DMS153 treated with DMSO at 0.1 percent for 48 hours (cell line): ENCODE measurements around the gene MLLT1.

ENCODE experiments used
- DNase-seq: peaks from one replicate; lab custom pipeline; 2025; ENCODE audit not compliant: unreplicated experiment; lab: John Stamatoyannopoulos, UW

Gene MLLT1

DNA sequence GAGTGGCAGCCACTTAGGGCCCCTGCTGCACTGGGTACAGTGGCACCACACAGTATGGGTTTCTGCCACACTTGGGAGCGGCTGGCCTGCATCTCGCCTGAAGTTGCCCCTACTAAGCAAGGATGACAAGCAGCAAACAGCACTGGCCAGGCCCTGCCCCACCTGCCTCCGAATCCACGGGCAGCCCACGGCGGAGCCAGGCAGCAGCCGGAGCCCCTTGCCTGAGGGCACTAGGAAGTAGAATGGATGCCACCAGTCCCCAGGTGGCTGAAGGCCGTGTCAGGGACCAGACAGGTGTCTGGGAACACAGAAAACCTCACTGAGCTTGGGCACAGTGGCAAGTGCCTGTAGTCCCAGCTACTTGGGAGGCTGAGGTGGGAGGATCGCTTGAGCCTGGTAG lies 19.4 kb downstream of the MLLT1 start:
- DNase-seq: no peak

DNA sequence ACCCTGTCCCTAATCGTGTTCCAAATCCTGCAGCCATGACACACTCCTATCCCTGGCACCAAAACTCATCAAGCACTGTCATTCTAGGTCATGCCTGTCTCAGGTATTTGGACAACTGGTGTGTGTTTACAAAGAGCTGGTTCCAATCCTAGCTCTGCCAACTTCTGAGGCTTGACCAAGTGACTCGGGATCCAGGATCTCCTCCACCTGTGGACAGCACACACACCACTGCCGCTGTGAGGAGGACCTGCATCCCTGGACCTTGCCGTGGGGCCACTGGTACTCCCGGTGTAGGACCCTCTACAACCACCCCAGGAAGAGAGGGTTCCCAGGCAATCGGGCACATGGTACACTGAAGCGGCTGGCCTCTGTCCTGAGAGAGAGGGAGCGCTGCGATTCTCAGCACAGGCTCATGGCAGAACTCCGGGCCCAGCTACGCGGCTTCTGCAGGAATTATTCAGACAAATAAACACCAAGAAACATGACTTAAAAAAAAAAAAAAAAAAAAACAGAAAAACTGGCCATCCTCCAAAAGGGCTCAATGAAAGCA lies 20.4 kb downstream of the MLLT1 start:
- DNase-seq: no peak

DNA sequence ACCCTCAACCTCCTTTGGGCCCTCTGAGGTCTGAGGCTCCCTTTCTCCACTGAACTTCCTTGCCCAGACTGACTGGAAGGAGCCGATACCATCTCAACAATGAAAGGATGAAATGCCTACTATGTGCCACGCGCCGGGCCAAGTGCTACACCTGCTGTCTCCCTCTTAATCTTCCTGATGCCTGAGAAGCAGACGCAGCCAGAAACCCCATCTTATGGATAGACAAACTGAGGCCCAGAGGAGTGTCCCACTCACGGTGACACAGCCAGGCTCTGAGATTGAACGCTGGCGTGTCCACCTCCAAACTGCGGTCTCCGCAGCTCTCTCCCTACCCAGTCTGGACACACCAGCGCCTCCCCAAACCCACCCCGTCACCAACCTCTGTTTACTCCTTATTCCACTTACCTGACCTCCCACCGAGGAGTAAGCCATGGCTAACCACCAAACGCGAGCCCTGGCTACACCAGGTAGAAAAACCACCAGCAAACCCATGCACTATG lies 20.9 kb downstream of the MLLT1 start:
- no peak for DNase-seq

DNA sequence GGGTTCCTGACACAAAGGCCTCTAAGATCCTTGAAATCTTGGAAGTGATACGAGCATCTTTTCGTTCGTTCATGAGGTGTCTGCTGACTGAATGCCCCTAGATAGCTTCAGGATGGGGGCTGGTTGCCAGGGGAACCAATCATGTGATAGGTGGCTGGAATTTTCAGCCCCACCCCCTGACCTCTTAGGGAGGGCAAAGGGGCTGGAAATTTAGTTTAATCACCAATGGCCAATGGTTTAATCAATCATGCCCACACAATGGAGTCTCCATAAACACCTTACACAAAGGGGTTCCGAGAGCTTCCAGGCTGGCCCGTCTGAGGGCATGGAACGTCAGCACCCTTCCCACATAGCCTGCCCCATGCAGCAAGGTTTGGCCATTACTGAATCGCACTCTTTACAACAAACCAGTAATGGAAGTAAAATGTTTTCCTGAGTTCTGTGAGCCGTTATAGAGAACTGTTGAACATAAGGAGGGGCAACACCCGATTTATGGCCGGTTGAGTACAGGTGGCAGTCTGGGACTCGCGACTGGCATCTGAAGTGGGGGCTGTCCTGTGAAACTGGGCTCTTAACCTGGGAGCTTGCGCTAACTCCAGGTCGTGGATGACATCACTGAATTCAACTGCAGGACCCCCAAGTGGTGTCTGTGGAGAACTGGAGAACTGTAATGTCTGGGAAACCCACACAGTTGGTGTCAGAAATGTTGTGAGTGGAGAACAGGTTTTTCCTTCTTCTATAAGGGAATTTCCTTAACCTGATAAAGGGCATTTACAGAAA lies 25.6 kb downstream of the MLLT1 start:
- no peak for DNase-seq

DNA sequence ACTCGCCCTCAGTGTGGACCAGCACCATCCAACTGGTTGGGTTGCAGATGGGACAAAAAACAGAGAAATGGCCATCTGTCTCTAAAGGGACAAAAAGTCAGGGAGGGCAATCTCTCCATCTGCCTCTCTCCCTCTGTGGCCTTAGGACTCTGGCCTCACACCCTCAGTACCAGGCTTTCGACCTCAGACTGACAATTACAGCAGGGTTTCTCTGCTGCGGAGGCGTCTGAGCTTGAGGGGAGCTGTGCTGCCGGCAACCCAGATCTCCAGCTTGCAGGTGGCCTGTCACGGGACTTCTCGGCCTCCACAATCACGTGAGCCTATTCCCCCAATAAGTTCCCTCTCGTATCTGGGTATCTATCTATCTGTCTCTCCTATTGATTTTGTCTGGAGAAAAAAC lies 27.7 kb downstream of the MLLT1 start:
- no peak for DNase-seq

DNA sequence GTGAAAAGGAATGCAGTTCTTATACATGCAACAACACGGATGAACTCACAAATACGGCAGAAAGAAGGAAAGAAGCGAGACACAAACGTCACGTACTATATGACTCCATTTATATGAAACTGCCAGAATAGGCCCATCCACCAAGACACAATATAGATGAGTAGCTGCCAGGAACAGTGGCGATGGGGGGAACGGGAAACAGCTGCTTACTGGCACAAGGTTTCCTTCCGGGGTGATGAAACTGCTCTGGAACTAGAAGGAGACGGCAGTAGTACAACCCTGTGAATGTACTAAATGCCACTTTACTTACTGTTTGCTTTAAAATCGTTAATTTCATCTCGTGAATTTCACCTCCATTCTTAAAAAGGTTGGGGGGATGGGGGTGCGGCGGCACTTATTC lies 28.9 kb downstream of the MLLT1 start:
- DNase-seq: no peak

DNA sequence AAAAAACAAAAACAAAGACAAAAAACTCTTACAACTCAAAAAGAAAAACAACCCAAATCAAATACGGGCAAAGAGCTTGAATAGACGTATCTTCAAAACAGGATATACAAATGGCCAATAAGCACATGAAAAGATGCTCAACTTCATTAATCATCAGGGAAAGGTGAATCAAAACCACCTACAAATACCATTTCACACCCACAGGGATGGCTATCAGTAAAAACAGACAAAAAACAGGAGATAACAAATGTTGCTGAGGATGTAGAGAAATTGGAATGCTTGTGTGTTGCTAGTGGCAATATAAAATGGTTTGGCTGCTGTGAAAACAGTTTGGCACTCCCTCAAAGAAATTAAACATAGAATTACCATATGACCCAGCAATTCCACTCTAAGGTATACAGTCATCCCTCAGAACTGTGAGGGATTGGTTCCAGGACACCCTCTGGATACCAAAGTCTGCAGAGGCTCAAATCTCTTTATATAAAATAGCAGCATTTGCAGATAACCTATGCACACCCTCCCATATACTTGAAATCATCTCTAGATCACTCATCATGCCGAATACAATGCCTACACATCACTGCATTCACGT lies 29.7 kb downstream of the MLLT1 start:
- no peak for DNase-seq

DNA sequence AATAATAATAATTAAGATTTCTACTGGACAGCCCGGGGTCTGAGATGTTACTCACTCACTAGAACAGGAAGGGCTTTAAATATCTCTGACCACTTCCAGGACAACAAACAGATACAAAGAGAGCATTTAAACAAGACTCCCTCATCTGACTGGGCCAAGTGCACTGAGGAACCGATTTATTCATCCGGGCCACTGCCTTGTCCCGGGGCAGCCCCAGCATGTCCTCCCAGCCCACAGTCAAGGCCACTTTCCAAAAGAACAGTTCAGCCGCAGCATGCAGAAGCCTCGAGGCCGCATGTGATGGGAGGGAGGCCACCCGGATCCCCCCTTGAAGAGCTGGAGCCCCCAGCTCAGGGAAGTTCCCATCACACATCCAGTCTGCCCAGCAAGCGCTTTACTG lies 30.5 kb downstream of the MLLT1 start:
- DNase-seq: no peak

DNA sequence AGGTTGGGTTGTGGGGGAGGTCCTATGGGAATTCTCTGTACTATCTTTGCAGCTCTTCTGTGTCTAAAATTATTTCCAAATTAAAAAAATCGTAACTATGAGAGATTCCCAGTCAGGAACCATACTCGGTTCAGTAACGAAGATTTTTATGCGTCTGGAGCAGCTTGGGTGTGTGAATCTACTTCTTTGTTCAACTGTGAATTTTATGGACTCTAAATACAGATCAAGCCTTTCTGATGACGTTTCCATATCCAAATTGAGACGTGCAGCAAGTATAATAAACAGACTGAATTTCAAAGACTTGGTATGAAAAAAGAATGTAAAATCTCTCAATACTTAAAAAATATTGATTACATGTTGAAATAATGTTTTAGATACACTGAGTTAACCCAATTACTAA lies 30.9 kb downstream of the MLLT1 start:
- DNase-seq: no peak

DNA sequence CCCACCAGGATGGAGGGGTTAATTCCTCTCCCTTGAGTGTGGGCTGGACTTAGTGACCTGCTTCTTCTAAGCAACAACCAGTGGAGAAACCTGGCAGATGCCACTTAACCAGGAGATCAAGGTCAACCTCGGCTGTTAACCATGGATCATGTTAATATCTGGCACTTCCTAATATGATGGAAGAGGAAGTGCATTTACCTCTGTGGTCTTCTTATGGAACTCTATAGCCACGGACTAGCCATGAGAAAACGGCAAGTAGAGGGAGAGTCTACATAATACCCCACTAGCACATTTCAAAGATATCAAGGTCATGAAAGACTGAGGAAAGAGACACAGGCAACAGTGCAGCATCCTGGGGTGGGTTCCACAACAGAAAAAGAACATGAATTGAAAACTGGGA lies 31.4 kb downstream of the MLLT1 start:
- DNase-seq: no peak

DNA sequence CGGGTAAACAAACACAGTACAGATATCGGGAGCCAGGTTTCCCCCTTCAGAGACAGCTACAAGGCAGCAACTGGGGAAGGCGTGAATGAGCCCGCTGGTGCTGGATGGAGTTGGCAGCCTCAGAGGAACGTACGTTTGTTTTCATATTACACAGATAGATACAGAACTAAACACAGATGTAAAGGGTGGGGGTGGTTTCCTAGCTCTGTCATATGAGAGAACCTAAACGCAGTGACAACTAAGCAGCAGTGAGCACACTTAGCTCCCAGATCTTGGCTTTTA lies 32.8 kb downstream of the MLLT1 start:
- DNase-seq: no peak

DNA sequence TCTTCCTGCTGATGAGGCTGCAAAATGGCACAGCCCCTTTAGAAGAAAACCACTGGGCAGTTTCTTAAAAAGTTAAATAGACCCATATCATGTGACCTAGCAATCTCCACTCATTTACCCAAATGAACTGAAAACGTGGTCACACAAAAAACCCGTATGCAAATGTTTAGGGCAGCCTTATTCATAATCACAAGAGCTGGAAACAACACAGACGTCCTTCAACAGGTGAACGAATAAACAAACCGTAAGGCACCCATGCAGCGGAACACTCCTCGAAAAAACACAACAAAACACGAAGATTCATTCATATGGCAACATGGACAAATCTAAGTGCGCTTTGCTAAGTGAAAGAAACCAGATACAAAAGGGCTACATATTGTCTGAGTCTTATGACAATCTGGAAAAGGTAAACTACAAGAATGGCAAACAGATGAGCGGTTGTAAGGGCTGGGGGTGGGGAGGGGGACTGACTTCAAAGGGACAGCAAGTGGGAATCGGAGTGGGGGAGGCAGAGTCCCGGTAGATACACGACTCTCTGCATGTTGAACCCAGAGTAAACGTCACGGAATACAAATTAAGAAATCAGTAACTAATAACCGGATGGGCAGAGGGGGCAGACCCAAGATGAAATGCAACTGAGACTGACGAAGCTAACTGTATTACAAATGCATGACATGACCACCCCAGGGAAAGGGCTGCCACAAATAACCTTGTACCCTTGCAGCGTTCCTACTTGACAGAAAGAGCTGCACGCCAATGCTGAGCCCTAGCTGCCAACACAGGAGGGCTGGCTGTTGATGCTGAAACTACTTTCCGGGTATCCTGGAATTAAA lies 33.4 kb downstream of the MLLT1 start:
- DNase-seq: no peak

DNA sequence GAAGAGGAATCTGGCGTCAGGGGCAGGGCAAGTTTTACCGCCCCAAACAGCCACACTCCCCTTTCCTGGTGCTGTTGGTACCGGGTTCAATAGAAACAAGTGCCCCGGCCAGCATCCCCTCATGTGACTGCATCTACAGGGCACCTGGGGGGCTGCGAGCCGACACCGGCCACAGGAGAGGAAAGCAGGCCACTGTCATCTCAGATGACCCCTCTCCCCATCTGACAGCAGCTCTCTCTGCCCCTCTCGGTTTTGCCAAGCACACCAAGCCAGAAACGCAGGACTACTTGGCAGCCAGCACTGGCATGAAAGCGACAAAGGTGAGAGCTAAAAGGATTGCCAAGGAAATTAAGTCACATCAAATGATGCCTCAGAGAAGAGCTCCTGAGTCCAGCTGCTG lies 37.1 kb downstream of the MLLT1 start:
- DNase-seq: no peak

DNA sequence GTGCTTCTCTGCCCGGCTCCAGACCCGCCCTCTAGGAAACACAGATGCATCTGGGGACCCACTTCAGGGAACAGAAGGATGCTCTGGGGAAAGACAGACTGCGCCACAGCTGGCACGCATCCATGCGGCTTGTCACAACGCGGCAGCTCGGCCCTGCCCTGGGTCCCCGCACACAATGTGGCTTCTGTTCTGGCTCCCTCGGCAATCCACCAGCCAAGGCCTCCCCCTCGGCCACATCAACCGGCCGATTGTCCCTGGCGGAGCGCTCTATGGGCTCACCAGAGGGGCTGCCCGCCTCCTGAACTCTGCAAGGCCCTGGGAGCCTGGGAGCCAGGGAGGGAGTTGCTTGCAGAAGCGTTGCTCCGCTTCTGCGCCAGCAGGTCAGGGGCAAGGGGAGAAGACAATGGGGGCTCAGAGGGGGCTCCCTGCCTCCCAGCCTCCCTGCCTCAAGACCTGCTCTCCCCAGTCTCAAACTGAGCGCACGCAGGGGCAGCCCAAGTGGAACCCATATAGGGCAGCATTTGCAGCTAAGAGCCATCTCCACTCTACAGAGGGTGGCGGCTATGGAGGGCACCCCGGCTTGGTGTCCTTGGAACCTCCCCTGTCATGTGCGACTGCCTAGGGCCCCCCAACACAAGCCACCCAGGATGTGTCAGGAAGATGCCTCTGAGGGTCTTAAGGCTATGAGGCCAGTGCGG lies 37.9 kb downstream of the MLLT1 start:
- no peak for DNase-seq

DNA sequence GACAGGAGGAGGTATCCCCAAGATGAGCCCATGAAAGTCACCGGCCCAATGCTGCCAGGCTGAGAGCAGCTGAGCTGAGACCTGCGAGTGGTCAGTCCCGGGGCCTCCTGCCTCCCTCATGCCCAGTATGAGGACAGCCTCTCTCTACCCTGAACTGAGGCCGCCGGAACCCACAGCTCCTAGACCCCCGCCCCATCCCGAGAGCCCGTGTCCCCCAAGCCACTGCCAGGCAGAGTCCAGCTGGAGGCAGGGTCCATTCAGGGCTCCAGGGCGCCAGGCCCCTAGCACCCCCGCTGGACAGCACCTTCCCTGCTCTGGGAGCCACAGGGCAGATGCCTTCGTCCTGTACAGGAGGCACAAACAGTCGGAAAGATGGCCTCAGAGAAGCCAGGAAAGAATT lies 38.7 kb downstream of the MLLT1 start:
- no peak for DNase-seq

DNA sequence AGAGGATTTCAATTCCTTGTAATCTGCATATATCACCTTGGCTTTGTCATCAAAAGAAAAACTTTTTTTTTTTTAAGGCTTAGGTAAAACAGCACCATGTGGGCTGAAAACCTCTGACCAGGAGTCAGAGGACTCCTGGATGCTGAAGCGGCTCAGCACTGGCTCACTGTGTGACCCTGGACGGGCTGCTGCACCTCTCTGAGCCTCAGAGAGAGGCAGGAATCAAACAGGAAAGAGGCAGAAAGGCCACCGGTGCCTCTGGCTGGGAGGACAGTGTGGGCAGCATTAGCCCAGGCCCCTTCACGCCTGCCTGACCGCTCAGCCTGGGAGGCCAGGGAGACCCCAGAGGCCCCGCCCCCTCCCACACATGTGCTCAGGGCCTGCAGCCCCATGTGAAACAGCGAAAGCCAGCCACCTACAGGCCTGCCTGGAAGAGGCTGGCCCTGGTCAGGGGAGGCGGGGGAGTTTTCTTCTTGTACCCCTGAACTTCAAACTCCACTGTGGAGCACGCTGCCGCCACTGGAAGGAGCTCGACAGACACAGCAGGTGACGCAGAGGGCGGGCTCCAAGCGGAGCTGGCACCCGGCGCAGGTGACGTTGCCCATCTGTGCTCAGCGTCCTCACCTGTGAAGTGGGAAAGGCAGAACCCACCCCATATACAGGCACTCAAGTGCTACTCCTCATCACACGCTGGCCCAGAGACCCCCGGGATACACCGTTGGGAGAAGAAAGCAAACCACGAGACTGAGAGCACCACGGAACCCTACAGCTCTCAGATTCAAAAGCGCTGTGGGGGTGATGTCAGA lies 39.7 kb downstream of the MLLT1 start:
- DNase-seq: no peak

DNA sequence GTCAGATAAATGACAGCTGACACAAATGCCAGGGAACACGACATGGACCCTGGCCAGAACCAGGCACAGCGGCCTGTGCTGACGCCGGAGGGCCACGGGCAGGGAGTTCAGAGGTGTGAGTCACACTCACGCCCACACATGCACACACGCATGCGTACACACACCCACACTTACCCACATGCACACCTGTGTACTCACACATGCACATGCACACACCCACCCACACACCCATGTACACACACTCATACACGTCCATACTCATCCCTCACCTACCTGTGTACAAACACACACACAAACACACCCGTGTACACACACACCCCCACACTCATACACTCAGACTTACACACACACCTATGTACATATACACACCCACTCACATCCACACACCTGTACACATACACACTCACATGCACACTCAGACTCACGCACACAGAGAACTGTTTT lies 40.4 kb downstream of the MLLT1 start:
- no peak for DNase-seq

DNA sequence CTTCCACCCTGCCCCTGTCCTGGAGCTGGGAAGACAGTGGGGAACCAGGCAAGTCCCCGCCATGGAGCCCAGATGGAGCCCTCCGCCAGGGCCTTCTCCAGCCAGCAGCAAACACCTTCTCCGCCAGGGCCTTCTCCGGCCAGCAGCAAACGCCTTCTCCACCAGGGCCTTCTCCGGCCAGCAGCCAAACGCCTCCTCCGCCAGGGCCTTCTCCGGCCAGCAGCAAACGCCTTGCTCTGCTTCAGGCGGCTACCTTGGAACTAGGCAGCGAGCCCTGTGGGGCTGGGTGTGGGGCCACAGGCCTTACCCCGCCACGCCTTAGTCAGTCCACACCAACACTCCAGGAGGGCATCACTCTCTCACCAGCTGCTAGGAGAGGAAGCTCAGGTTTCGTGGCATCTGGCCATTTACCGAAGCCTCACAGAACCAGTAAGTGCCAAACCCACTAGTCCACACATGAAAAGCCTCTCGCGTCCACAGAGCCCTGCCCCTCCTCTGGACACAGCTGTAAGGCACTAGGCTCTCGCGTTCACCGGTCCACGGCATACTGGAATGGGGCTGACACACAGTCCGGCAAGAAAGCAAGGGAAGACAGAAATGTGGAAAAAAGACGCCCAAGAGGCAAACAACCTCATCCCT lies 41.0 kb downstream of the MLLT1 start:
- DNase-seq: no peak

DNA sequence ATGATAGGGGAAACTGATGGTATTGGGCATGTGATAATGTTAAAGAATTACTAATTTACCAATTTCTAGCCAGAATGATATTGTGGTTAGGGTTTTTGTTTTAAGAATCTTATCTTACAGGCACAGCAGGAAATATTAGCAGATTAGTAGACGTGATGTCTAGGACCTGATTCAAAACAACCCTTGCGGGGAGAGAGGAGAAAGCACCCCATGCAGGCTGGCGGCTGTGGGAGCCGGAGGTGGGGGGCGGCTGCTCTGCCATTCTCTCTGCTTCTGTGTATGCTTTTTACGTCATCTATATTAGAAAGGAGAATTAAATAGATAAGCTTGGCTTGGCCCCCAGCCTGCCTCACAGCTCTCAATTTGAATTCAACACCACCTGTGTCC lies 41.5 kb downstream of the MLLT1 start:
- no peak for DNase-seq
